Measurements from ENCODE around the gene KDM4C. TPM values are rescaled to one million over a fixed set of nuclear protein-coding genes. Genes with fewer than 3 reads are reported as not detected.

KDM4C gene
- total and polyA plus RNA-seq, 2 of the 13 experiments (the other 11 are each of a cell fraction or from before 2014, with no cell fraction given): 19.4 to 23.6 TPM

DNA sequence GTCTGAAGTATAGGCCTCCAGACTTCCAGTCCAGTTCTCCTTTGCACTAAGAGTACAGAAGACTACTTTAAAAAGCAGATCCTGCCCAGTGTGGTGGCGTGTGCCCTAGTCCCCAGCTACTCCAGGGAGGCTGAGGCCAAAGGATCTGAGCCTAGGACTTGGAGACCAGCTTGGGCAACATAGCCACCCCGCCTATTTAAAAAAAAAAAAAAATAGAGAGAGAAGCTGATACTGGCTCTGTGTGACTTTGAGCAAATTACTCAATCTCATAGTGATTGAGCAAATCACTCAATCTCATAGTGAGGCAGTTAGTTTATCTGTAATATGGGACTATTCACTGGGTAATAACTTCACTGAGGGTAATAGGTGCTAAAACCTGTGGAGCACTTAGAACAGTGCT is 43.6 kb upstream of the KDM4C start:
- FAIRE-seq (no peak), DNase-seq (ENCODE audit: low spot score) (peak; percentile 24), ATAC-seq (no peak; the same call in 1 of the 3 replicates)
- no peaks in the 10 kb centered on the region for H3K79me2 ChIP-seq (ENCODE audit: insufficient read depth, low read length)
- H3K27ac ChIP-seq (ENCODE audit: extremely low read length, insufficient read depth, low read length): no peak overlapping the region
- TF ChIP-seq, protein P1, sequence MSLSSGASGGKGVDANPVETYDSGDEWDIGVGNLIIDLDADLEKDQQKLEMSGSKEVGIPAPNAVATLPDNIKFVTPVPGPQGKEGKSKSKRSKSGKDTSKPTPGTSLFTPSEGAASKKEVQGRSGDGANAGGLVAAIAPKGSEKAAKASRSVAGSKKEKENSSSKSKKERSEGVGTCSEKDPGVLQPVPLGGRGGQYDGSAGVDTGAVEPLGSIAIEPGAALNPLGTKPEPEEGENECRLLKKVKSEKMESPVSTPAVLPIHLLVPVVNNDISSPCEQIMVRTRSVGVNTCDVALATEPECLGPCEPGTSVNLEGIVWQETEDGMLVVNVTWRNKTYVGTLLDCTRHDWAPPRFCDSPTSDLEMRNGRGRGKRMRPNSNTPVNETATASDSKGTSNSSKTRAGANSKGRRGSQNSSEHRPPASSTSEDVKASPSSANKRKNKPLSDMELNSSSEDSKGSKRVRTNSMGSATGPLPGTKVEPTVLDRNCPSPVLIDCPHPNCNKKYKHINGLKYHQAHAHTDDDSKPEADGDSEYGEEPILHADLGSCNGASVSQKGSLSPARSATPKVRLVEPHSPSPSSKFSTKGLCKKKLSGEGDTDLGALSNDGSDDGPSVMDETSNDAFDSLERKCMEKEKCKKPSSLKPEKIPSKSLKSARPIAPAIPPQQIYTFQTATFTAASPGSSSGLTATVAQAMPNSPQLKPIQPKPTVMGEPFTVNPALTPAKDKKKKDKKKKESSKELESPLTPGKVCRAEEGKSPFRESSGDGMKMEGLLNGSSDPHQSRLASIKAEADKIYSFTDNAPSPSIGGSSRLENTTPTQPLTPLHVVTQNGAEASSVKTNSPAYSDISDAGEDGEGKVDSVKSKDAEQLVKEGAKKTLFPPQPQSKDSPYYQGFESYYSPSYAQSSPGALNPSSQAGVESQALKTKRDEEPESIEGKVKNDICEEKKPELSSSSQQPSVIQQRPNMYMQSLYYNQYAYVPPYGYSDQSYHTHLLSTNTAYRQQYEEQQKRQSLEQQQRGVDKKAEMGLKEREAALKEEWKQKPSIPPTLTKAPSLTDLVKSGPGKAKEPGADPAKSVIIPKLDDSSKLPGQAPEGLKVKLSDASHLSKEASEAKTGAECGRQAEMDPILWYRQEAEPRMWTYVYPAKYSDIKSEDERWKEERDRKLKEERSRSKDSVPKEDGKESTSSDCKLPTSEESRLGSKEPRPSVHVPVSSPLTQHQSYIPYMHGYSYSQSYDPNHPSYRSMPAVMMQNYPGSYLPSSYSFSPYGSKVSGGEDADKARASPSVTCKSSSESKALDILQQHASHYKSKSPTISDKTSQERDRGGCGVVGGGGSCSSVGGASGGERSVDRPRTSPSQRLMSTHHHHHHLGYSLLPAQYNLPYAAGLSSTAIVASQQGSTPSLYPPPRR (CRISPR knock-in tag; IDR thresholded peaks at IDR 0.05; ENCODE audit: borderline replicate concordance): no peak
- TF ChIP-seq TCF12 (IDR thresholded peaks at IDR 0.05): no peak
- no peak for TF ChIP-seq TCF12 (CRISPR knock-in tag; IDR thresholded peaks at IDR 0.05)
- TF ChIP-seq ZNF362 (CRISPR knock-in tag; IDR thresholded peaks at IDR 0.05; ENCODE audit: borderline replicate concordance): peak; percentile 15; the same call in 1 of the 2 replicates
- no peak for TF ChIP-seq TEF (CRISPR knock-in tag; IDR thresholded peaks at IDR 0.05)
- TF ChIP-seq HOXA7 (CRISPR knock-in tag; IDR thresholded peaks at IDR 0.05): no peak
- TF ChIP-seq, protein P2, sequence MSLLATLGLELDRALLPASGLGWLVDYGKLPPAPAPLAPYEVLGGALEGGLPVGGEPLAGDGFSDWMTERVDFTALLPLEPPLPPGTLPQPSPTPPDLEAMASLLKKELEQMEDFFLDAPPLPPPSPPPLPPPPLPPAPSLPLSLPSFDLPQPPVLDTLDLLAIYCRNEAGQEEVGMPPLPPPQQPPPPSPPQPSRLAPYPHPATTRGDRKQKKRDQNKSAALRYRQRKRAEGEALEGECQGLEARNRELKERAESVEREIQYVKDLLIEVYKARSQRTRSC (CRISPR knock-in tag; IDR thresholded peaks at IDR 0.05; ENCODE audit: low read depth): no peak
- TF ChIP-seq, protein P3, sequence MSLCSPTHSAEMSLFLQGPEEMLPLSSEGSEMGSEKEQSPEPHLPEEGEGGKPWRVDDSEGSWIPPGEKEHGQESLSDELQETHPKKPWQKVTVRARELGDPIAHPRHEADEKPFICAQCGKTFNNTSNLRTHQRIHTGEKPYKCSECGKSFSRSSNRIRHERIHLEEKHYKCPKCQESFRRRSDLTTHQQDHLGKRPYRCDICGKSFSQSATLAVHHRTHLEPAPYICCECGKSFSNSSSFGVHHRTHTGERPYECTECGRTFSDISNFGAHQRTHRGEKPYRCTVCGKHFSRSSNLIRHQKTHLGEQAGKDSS (CRISPR knock-in tag; IDR thresholded peaks at IDR 0.05; ENCODE audit: borderline replicate concordance, low read depth): no peak
- peak; percentile 22; the same call in 1 of the 2 replicates for TF ChIP-seq CEBPG (CRISPR knock-in tag; IDR thresholded peaks at IDR 0.05)
- peak; percentile 53; the same call in 1 of the 2 replicates for TF ChIP-seq CEBPB (IDR thresholded peaks at IDR 0.05; ENCODE audit: borderline replicate concordance, low read depth, low read length)
- no peak for TF ChIP-seq ZMYM4 (CRISPR knock-in tag; IDR thresholded peaks at IDR 0.05)
- 0 out of 2 replicates have a peak, but pooled peaks have one; percentile 26 for TF ChIP-seq ZNF629 (CRISPR knock-in tag; conservative IDR thresholded peaks at IDR 0.05)
- no peak for TF ChIP-seq NFE2 (CRISPR knock-in tag; IDR thresholded peaks at IDR 0.05)
- no peak for TF ChIP-seq ZFP90 (CRISPR knock-in tag; IDR thresholded peaks at IDR 0.05; ENCODE audit: borderline replicate concordance)
- POLR2A ChIA-PET: interaction anchor here (2.2 to 4.6 kb wide), 4 partner anchors 10 to 74 kb away, joined by 8 to 59 read pairs (median 48); partner anchors contain the start of gene KDM4C
- BruUV-seq (replicated peaks): no TSS peak
- no peak overlapping the region; a peak in 1 of 6 replicates for H3K4me3 ChIP-seq (replicated peaks in 1 of 3; ENCODE audit: insufficient read depth in 1 of 3, low read depth in 2 of 3, low read length in 3 of 3)
- H2AFZ ChIP-seq (ENCODE audit: low read length): no peak overlapping the region
- no peaks in the 10 kb centered on the region for H4K20me1 ChIP-seq (ENCODE audit: insufficient read depth, low read length)
- no peak overlapping the region for H3K9ac ChIP-seq (ENCODE audit: insufficient read depth, low read depth, low read length)
- H3K4me2 ChIP-seq (ENCODE audit: low read depth, low read length): no peak overlapping the region; the same call in 1 of the 2 replicates
- CTCF ChIA-PET (ENCODE audit: low intra/inter-chr PET ratio, low total read pairs): no interaction called here
- H3K27me3 ChIP-seq (ENCODE audit: control insufficient read depth in 1 of 2, insufficient read depth in 2 of 2, low read length in 2 of 2): no peaks in the 10 kb centered on the region
- H3K4me1 ChIP-seq (ENCODE audit: insufficient read depth, low read length): peaks cover 34% of the 10 kb centered on the region
- H3K36me3 ChIP-seq (replicated peaks in 1 of 2; ENCODE audit: control insufficient read depth in 1 of 2, insufficient read depth in 2 of 2, low read length in 2 of 2): no peaks in the 10 kb centered on the region
- WGBS (ENCODE audit: low lambda C conversion rate): 41% methylated on average over 2 of the region's 2 CpGs
- intact Hi-C loops (cut with micrococcal nuclease; ENCODE audit: unreplicated experiment): no loop called here
- no peaks in the 10 kb centered on the region for H3K9me3 ChIP-seq (ENCODE audit: low read length)
- in situ Hi-C loops (cut with HindIII; ENCODE audit: extremely low pct_ligation_motif_present, low pct_unique_long_range_greater_than_20kb): no loop called here
